Stromal cell of bone marrow (primary cell): Measurements from ENCODE around the gene MAN1B1.
"Not testable (repeated sequence)": the region's sequence is repeated elsewhere in the genome, so short reads cannot be mapped to it uniquely, and the experiment has no call there.

Experiments
- DNase-seq: peaks from one replicate; pipeline ENCODE4 v3.0.0-alpha.2; 2012; ENCODE audit warnings: low read depth

Gene MAN1B1

DNA sequence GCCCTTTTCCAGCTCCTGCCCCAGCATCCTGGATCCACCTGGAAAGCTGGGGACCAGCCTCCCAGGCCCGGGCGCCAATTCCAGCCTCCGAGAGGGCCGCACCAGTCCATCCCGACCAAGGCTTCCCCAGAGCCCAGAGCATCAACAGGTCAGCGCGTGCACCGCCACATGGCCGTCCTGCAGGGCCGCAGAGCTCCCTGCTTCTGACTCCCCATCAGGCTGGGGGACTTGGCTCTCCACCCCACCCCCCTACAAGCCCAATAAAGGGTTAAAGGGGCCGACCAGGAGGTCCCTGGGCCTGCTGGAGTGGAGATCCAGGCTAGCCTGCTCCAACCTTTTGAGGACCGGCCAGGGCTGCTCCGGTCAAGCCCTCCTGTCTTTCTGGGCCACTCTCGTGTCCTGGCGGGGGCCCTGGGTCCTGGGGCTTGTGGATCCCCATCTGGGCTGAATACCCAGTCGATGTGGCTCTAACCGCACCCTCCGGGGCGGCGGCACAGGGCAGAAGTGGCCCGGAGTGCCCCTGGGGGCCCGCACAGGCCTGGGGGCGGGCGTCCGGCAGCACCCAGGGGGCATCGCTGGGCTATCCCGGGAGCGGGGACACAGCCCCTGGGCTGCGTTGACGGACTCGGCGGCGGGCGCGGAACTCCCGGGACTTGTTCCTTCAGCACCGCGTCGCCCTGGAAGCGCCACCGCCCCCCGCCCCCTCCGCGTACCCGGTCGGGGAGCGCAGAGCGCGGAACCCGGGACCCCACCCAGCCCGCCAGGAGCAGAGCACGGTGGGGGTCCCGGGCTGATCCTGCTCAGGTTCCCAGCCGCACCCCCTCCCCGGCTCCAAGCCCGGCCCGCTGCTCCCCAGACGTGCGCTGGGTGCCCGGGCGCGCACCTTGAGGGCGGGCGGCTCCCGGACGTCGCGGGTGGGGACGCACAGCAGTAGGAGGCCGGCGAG is 33.5 kb upstream of the MAN1B1 start:
- DNase-seq: no peak

- DNase-seq: no peak
These were observed 32.5 kb upstream of the MAN1B1 start, which contains the start of gene ENTPD2 for GRCh38 chr9:137053944-137054931. ENTPD2 (minus strand) TSS chr9:137054061; CDS start chr9:137053997, 64 bp downstream.

GRCh38 chr9:137054932-137055384 is 31.8 kb upstream of the MAN1B1 start:
- no peak for DNase-seq

GRCh38 chr9:137055385-137056364 is 31.1 kb upstream of the MAN1B1 start:
- no peak for DNase-seq

GRCh38 chr9:137056739-137057415 is 29.9 kb upstream of the MAN1B1 start:
- no peak for DNase-seq

- DNase-seq: no peak
These were observed 29.2 kb upstream of the MAN1B1 start for GRCh38 chr9:137057545-137057944.

- DNase-seq: no peak
These were observed 28.1 kb upstream of the MAN1B1 start for GRCh38 chr9:137058521-137059234.

DNA sequence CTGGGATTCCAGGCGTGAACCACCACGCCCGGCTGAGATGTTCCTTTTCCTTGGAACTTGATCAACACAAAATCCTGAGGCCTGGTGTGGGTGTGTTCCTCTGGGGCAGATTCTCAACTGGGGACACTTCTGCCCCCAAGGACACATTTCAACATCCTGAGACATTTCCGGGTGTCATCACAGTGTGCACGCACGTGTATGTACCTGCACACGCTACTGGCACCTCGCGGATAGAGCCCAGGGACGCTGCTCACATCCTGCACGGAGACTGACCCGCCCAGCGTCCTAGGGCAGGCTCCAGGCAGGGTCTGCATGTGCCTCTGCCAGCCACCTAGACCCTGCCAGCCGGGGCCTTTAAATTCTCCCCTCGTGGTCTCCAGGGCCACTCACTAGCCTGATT is 24.4 kb upstream of the MAN1B1 start:
- no peak for DNase-seq

DNA sequence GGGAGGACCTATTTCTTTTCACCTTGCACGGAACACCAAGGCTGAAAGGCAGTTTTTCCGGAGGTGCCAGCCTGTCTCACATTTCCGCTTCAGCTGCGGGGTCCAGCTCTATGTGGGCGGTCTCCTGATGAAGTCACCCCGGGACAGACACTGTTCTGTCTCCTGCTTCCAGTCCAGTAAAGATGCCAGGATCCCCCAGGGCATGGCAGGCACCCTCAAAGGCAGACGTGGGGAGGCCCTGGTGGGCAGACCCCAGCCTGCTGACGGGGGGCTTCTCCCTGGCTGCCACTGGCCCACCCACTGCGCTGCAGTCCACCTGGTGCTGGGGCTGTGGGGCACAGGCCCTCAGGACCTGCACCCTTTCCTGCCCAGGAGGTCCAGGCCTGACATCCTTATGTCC is 24.0 kb upstream of the MAN1B1 start:
- DNase-seq: not testable (repeated sequence)

DNA sequence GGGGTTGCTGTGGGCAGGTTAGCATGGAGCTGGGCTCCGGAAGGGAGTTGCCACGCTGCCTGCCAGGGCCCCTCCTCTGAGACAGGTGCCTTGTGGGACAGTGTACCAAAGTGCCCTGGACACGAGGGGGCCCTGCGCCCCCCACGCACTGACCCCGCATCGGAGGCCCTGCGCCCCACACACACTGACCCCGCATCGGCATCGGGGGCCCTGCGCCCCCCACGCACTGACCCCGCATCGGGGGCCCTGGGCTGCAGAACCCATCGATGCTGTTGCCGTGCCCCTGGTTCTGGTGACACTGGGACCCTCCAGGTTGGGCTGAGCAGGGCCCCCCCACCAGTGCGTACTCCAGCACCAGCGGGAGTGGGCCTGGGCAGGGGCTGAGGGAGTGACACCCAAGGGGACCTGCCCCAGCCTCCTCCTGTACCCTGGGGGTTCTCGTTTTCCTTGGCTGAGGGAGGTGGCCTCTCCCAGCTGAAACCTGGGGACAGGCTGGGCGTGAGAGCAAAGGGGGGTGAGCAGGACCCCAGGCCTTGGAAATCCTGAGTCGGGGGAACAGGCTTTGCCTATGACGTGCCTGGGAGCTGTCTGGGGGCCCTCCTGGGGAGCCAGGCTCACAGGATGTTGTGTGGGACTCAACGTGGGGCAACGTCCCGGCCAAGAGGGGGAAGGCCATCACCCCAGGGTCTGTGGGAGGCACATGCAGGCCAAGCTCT is 23.3 kb upstream of the MAN1B1 start:
- no peak for DNase-seq

- no peak for DNase-seq
These were observed 22.5 kb upstream of the MAN1B1 start for GRCh38 chr9:137064027-137064879.

DNA sequence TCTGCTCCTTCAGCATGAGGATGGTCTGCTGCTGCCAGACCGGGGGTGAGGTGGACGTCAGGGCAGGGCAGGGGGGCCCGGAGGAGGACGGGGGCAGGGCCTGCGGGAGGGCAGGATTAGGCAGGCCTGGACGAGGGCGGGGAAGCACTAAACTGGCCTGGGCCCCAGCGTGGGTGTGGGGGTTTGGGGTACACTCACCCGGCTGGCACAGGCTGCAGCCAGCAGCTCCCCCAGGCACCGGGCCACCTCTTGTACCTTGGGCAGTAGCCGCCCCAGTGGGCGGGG is 22.0 kb upstream of the MAN1B1 start:
- no peak for DNase-seq

- no peak for DNase-seq
These were observed 21.3 kb upstream of the MAN1B1 start for GRCh38 chr9:137065336-137065967.

GRCh38 chr9:137066096-137066861 is 20.5 kb upstream of the MAN1B1 start:
- DNase-seq: no peak

GRCh38 chr9:137067860-137068538 is 18.8 kb upstream of the MAN1B1 start:
- DNase-seq: no peak
